Endothelial cell of umbilical vein (primary cell): ENCODE results near the gene L3MBTL4. TPM values are rescaled to one million over a fixed set of nuclear protein-coding genes. Genes with fewer than 3 reads are reported as not detected.

Experiments used
- BruUV-seq: library from RNA; stranded (reverse); fragments of 400-500 nt; replicated peaks from 2 replicates; lab custom pipeline; 2021; lab: Mats Ljungman, UMichigan
- CTCF ChIA-PET: fragments of 300-600, 350-600 bp; sonication (Branson Sonifier 250); formaldehyde crosslinking; loops from one replicate; lab custom pipeline; 2021; ENCODE audit warnings: antibody characterized with exemption, inconsistent platforms; lab: Charles Lee
- POLR2A ChIA-PET: fragments of 300-600, 350-600 bp; sonication (Branson Sonifier 250); formaldehyde crosslinking; loops from one replicate; lab custom pipeline; 2021; ENCODE audit warnings: antibody characterized with exemption, inconsistent platforms; lab: Charles Lee
- DNase-seq: peaks from one replicate; pipeline ENCODE4 v3.0.0-alpha.2; 2011; ENCODE audit warnings: low read depth, low spot score
- FAIRE-seq: peaks from 2 replicates; lab custom pipeline; 2011; peaks lifted over from hg19 to GRCh38; lab: Jason Lieb, UNC
- H2AFZ ChIP-seq: 2 replicates; pipeline ENCODE4 v1.6.0; 2012; ENCODE audit warnings: low read depth, low read length, control low read depth, inconsistent platforms
- H3K27ac ChIP-seq: 2 replicates; pipeline ENCODE4 v1.5.1; 2011; ENCODE audit warnings: low read depth, mild to moderate bottlenecking, control low read depth, low read length, moderate library complexity; ENCODE audit not compliant: insufficient read depth
- H3K27me3 ChIP-seq, 2 experiments: 2 replicates each; pipeline versions ENCODE4 v1.6.0 to v1.6.1; 2011; ENCODE audit warnings: low read length in 2 of 2, mixed read lengths in 1 of 2; ENCODE audit not compliant: control insufficient read depth in 2 of 2, insufficient read depth in 2 of 2
- H3K36me3 ChIP-seq, 2 experiments: 2 replicates in 1 of 2; 3 replicates in 1 of 2; pipeline ENCODE4 v1.5.1; 2011; ENCODE audit warnings: low read length in 2 of 2, mild to moderate bottlenecking in 1 of 2, moderate library complexity in 1 of 2; ENCODE audit not compliant: control insufficient read depth in 2 of 2, insufficient read depth in 2 of 2; ENCODE audit errors: extremely low read depth in 1 of 2
- H3K4me1 ChIP-seq: 3 replicates; pipeline ENCODE4 v1.5.1; 2011; ENCODE audit warnings: mild to moderate bottlenecking, low read length; ENCODE audit not compliant: control insufficient read depth, insufficient read depth; ENCODE audit errors: extremely low read depth
- H3K4me2 ChIP-seq: 2 replicates; pipeline ENCODE4 v1.6.1; 2011; ENCODE audit warnings: low read length, control low read depth, mixed read lengths; ENCODE audit not compliant: insufficient read depth
- H3K4me3 ChIP-seq, 3 experiments: fragments of 200-600 bp in 1 of 3; sonication (generic), shearing (Covaris generic) in 1 of 3; replicated peaks in 1 of 3; 2 replicates each; pipeline ENCODE4 v1.5.1; 2011 to 2016; ENCODE audit warnings: control low read depth in 3 of 3, low read length in 3 of 3, mild to moderate bottlenecking in 2 of 3, inconsistent platforms in 1 of 3, low read depth in 1 of 3, moderate library complexity in 1 of 3; ENCODE audit not compliant: insufficient read depth in 1 of 3
- H3K79me2 ChIP-seq: 2 replicates; pipeline ENCODE4 v1.6.0; 2012; ENCODE audit warnings: low read length, inconsistent platforms; ENCODE audit not compliant: control insufficient read depth, insufficient read depth
- H3K9ac ChIP-seq: replicated peaks from 2 replicates; pipeline ENCODE3; 2011; ENCODE audit warnings: low read length, control low read depth; ENCODE audit not compliant: insufficient read depth; ENCODE audit errors: extremely low read depth
- H3K9me1 ChIP-seq: replicated peaks from 3 replicates; pipeline ENCODE4 v1.6.0; 2011; ENCODE audit warnings: mild to moderate bottlenecking, low read length; ENCODE audit not compliant: control insufficient read depth, insufficient read depth; ENCODE audit errors: extremely low read depth
- H3K9me3 ChIP-seq: replicated peaks from 2 replicates; pipeline ENCODE4 v1.5.1; 2012; ENCODE audit warnings: low read length, inconsistent platforms; ENCODE audit not compliant: control insufficient read depth, insufficient read depth
- H4K20me1 ChIP-seq: replicated peaks from 2 replicates; pipeline ENCODE3; 2011; ENCODE audit warnings: mild to moderate bottlenecking, low read length; ENCODE audit not compliant: control insufficient read depth, insufficient read depth; ENCODE audit errors: extremely low read depth
- EZH2 ChIP-seq: IDR thresholded peaks from 2 replicates; pipeline ENCODE4 v1.6.1; 2012; ENCODE audit warnings: borderline replicate concordance, low read depth, mild to moderate bottlenecking, moderate library complexity, low read length, inconsistent platforms; ENCODE audit not compliant: severe bottlenecking
- FOS ChIP-seq: IDR thresholded peaks from 2 replicates; pipeline ENCODE4 v1.6.1; 2011; ENCODE audit warnings: mild to moderate bottlenecking, low read length, moderate library complexity, borderline replicate concordance; ENCODE audit not compliant: insufficient read depth
- JUN ChIP-seq: IDR thresholded peaks from 2 replicates; pipeline ENCODE4 v1.6.1; 2011; ENCODE audit warnings: borderline replicate concordance, low read depth; ENCODE audit not compliant: insufficient read length, insufficient read depth
- POLR2A ChIP-seq: IDR thresholded peaks from 2 replicates; pipeline ENCODE4 v1.6.1; 2012; ENCODE audit warnings: low read depth, mild to moderate bottlenecking, control low read depth, low read length
- POLR2AphosphoS5 ChIP-seq: IDR thresholded peaks from 2 replicates; pipeline ENCODE4 v1.6.1; 2012; ENCODE audit warnings: low read depth, mild to moderate bottlenecking, control low read depth, low read length, moderate library complexity; ENCODE audit not compliant: insufficient read depth
- dilution Hi-C: fragments of 300-500 bp; cut with MboI; formaldehyde crosslinking; loops from one replicate; pipeline ENCODE4 v1.15.0; 2019; ENCODE audit warnings: low sequenced_read_pairs; ENCODE audit not compliant: extremely low pct_ligation_motif_present
- intact Hi-C: fragments of 100-400 bp; cut with micrococcal nuclease; formaldehyde crosslinking; loops from one replicate; pipeline ENCODE4 v1.10.0; 2022
- polyA plus RNA-seq, 4 experiments: library from polyadenylated mRNA; depleted of rRNA in 3 of 4; stranded (reverse) in 3 of 4; unstranded in 1 of 4; fragments of >200 nt; gene quantifications; 2 replicates each; pipeline versions ENCODE4 v1.2.1 to v1.2.3, GENCODE V29; 2011 to 2012; ENCODE audit warnings: missing spikeins in 1 of 4
- total RNA-seq: library from RNA; stranded (reverse); gene quantifications from 2 replicates; pipeline ENCODE4 v1.2.3, GENCODE V29; 2021

L3MBTL4 gene
- total and polyA plus RNA-seq, 2 donors (not counting 3 experiments of a cell fraction or from before 2014, with no cell fraction given): 0.80 TPM; not detected in 1

DNA sequence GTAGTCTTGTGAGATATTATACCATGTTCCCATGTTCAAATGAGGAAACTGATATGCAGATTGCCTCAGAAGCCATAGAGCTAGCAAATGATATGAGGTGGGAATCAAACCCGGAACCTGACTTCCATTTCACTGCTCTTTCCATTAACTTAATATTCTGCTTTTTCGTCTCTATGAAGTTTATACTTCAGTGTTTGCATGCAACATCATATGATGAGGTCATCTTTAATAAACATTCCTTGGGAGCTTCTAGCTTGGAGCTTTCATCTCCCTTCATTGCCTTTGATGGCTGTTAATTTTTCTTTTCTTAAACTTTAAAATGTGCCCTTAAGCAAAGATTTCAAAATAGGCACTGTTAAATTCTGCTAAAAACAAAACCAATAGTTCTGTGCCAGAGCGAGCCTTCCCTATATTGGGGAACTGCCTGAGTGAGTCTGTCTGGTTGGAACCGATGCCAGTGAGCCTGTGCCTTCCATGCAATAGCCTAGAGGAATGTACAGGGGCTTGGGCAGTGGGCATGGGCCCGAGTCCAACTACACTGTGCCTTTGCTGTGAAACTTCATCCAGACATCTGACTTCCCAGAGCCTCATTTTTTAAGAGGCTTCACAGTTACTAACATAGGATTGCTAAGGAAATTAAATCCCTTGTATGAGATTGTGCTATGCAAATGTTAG lies 428.3 kb downstream of the L3MBTL4 start:
- no peaks in the 10 kb centered on the region for H3K79me2 ChIP-seq
- H4K20me1 ChIP-seq: no peaks in the 10 kb centered on the region
- FAIRE-seq (no peak), DNase-seq (no peak)
- no peaks in the 10 kb centered on the region for H3K9me1 ChIP-seq
- dilution Hi-C loops (no loop called here), intact Hi-C loops (loop anchor here (10.0 kb wide), 1 partner anchor 228 kb away; no protein-coding TSS in a partner anchor)
- H3K4me1 ChIP-seq: no peaks in the 10 kb centered on the region
- CTCF ChIA-PET: no interaction called here
- H3K9me3 ChIP-seq: no peaks in the 10 kb centered on the region
- no peak overlapping the region for H3K27ac ChIP-seq
- H3K36me3 ChIP-seq: no peaks in the 10 kb centered on the region
- no TSS peak for BruUV-seq
- POLR2A ChIA-PET: no interaction called here
- no peak overlapping the region for H3K9ac ChIP-seq
- H3K4me2 ChIP-seq: no peak overlapping the region
- TF ChIP-seq JUN (peak; percentile 3), POLR2A (no peak), FOS (no peak), POLR2AphosphoS5 (no peak)
- no peak overlapping the region for H3K4me3 ChIP-seq
- no peaks in the 10 kb centered on the region for H3K27me3 ChIP-seq
- no peak overlapping the region for H2AFZ ChIP-seq

DNA sequence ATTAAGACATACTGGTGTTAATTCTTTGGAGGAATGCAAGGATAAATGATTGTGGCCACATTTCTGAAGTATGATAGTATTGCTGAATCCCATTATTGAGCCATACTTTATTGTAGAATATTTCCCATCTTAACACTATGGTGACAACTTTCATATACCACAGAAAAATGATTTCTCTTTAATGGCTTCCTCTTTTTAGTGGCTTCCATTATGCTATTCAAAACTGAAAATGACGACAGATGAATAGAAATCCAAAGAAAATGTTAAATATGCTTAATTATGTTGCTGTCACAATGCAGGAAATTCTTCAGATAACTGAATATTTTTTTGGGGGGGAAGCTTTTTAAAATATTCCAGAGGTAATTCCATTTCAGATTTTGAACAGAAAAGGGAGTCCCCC lies 430.5 kb downstream of the L3MBTL4 start:
- DNase-seq: no peak
- BruUV-seq: no TSS peak
- H2AFZ ChIP-seq: no peak overlapping the region
- ChIA-PET CTCF (no interaction called here), POLR2A (no interaction called here)
- no peak overlapping the region for H3K4me2 ChIP-seq
- intact Hi-C loops (loop anchor here (10.0 kb wide), 1 partner anchor 231 kb away; no protein-coding TSS in a partner anchor), dilution Hi-C loops (no loop called here)
- no peaks in the 10 kb centered on the region for H3K9me1 ChIP-seq
- H3K27ac ChIP-seq: no peak overlapping the region
- H3K9ac ChIP-seq: no peak overlapping the region
- no peak for FAIRE-seq
- no peak overlapping the region for H3K4me3 ChIP-seq
- no peaks in the 10 kb centered on the region for H3K4me1 ChIP-seq
- H3K27me3 ChIP-seq: no peaks in the 10 kb centered on the region
- no peaks in the 10 kb centered on the region for H3K36me3 ChIP-seq
- no peak for TF ChIP-seq POLR2A
- TF ChIP-seq JUN: no peak
- no peak for TF ChIP-seq POLR2AphosphoS5
- TF ChIP-seq EZH2: no peak
- no peaks in the 10 kb centered on the region for H3K79me2 ChIP-seq
- H3K9me3 ChIP-seq: no peaks in the 10 kb centered on the region
- H4K20me1 ChIP-seq: no peaks in the 10 kb centered on the region
